Myocyte (in vitro differentiated cells): ENCODE results near the gene CCDC102A. TPM values are rescaled to one million over a fixed set of nuclear protein-coding genes. Genes with fewer than 3 reads are reported as not detected.

Source experiments
- DNase-seq: peaks from one replicate; pipeline ENCODE4 v3.0.0-alpha.2; 2012; ENCODE audit warnings: low read depth
- total RNA-seq: library from RNA; depleted of rRNA; stranded (reverse); fragments of >200 nt; gene quantifications from 2 replicates; pipeline ENCODE4 v1.2.3, GENCODE V29; 2014

CCDC102A gene
- total RNA-seq, 1 donor from 2014 or later: 12.1 TPM

DNA sequence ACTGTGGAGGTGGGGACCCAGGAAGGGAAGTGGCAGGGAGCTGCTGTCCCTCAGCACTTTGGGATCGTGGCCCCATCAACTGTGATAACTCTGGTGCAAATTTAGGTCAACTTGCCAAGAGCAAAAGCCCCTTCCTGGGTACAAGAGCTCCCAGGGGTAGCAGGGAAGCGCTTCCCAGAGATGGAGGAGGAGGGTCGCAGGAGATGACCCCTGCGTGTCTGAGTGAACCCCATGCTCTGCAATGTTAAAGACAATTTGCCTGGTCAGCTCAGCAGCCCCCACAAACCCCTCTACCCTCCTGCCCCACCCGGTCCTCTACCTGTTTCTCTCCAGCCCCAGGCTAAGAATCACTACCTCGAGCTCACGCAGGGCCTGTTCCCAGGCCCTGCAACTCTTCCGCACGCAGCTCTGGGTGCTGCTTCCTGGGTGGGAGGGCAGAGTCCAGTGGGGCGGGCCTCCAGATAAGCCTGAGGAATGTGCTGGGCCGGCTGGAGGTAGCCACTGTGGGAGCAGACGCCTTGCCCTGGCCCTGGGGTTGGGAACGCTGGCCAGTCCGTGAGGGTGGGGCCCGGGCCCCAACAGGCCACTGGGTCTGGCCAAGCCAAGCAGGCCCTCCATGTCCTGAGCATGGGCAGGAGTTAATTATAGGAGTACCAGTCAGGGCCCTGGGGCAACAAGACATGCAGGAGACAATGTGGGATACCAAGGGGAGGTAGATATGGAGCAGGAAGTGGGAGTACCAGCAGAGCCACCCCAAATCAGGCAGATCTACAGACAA lies 56.2 kb downstream of the CCDC102A start:
- DNase-seq: peak; percentile 53

DNA sequence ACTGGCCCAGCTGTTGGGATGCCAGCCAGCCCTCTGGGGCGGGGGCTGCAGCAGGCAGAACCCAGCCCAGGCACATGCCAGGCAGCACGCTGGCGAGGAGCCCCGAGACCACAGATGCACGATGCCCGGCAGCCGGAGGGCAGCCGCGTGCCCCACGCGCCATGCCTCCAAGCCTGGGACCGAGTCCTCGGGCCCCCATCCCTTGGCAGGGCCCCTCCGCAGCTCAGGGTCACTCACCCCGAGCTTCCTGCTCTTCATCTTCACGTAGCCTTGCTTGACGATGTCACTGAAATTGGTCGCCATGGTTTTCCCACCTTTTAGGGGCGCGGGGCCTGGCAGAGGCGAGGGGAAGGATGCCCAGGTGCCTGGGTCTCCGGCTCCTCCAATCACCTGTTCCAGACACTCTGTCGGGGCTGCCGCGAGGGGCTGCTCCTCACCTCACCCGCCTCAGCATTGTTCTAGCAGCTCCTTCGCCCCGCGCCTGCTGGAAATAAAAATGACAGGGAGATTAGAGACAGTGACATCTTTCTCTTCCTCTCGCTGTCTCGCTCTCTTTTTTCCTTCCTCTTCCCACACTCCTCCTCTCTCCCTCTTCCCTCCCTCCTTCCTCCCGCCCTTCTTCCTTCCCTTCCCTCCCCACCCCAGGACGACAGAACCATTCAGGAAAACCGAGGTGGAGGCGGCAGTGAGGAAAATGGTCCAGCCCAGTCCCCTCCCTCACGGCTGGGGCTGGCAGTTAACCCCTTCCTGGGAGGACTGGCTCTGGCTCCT lies 57.0 kb downstream of the CCDC102A start:
- DNase-seq: peak; percentile 54

GRCh38 chr16:57478396-57479204 lies 57.8 kb downstream of the CCDC102A start:
- no peak for DNase-seq

DNA sequence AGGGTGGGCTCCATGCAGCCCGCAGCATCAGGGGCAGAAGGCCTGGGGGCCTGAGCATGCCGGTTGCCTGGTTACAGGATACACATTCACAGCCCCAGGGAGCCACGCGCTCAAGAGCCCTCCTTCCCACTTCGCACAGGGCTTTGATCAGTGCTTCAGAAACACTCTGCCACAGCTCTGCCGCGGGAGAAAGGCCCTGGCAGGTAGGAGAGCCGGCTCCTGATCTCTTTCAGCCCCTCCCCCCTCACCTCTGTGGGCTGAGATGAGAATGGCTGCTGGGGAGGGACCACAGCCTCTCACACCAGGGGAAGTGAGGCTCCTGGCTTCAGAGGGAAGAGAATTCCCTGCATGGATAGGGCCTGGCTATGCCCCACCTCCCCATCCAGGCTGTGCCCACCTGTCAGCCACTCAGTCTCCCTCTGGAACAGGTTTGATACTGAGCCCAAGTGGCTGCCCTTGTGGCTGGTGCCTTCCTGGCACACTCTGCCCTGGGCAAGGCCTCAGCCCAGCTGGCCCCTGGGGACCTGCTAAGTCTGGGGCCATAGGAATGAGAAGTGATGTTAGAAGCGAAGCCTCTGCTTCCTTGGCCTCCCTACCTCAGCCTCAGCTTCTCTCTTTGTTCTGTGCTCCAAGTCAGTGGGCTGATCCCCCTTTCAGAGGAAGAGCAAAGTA lies 58.7 kb downstream of the CCDC102A start:
- no peak for DNase-seq

- DNase-seq: no peak
These were observed 59.6 kb downstream of the CCDC102A start for GRCh38 chr16:57476546-57477410.

- DNase-seq: no peak
These were observed 60.5 kb downstream of the CCDC102A start for GRCh38 chr16:57475711-57476339.

- no peak for DNase-seq
These were observed 61.4 kb downstream of the CCDC102A start for GRCh38 chr16:57474671-57475661.

- no peak for DNase-seq
These were observed 62.5 kb downstream of the CCDC102A start for GRCh38 chr16:57473906-57474305.

DNA sequence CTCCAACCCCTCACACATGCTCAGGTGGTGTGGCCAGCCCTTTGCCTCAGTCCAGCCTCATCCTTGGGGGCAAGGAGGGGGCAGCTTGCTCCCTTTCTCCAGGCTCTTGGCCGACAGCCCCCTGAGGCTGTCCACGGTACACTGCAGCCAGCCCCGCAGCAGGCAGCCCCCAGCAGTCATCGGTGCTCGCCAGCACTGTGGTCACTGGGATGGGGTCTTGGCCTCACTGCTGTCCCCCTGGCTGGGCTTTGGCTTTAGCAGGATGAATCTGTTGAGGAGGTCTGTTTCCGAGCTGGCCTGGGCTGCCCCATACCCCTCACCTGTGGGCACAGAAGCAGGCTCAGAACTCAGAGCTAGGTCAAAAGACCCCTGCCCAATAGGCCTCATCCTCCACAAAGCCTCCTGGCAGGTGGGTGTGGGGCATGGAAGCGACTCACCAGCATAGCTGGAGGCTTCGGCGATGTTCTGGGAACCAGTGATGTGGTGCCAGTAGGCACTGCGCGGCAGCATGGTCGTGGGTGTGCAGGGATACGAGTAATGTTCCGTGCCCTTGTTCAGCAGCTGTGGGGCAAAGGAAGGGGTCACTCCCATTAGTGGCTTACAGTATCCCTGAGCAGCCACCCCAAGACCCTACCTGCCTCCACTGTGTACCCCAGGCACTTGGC lies 63.1 kb downstream of the CCDC102A start:
- no peak for DNase-seq

DNA sequence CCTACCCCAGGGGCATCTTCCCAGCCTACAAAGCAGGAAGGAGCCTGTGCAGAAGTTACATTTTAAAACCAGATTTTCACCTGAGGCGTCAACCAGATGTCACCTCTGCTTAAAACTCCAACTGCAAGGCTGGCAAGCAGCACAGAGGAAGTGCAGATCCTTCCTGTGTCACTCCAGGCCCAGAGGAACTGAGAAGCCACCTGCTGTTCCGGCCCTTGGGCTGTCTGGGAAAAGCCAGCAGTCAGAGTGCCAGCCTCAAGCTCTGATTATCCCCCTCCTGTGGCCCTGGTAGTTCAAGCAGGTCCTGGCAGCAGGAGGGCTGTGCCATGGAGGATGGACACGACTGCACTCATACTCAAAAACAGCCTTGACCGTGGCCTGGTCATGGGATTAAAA lies 63.7 kb downstream of the CCDC102A start:
- DNase-seq: no peak

GRCh38 chr16:57471852-57472664 lies 64.3 kb downstream of the CCDC102A start:
- no peak for DNase-seq

DNA sequence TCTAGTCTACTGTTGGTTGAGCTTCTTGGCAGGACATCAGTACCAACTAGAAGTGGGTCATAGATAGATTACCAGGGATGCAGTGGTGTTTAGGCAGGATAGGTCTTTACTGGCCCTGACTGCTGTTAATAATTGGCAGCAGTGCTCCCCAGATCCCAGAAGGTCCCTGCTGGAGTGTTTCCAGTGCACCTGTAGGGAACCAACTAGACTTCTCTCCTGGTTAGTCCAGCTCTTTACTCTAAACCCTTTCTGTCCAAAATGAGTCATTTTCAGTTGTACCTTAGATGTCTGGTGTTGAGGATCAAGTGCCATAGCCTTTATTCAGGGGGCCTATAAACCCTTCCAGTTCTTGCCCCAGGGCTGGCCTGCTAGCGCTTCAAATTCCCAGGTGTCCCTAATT lies 65.2 kb downstream of the CCDC102A start:
- no peak for DNase-seq

- DNase-seq: no peak
These were observed 65.7 kb downstream of the CCDC102A start for GRCh38 chr16:57470711-57471110.

GRCh38 chr16:57469917-57470470 lies 66.4 kb downstream of the CCDC102A start:
- DNase-seq: no peak

DNA sequence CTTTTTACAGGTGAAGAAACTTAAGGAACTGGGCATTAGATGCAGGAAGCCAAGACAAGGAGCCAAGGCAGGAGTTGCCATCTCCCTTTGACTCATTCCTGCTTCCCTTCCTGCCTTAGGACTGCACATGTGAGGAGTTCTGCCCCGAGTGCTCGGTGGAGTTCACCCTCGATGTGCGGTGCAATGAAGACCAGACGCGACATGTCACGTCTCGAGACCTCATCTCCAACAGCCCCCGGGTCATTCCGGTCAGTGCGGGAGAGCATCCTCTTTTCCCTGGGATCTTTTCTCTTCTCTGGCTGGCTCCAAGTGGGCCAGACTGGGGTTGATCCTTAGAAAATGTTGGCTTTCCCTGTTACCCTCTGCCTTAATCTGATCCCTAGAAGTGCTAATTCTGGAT lies 67.3 kb downstream of the CCDC102A start:
- no peak for DNase-seq

DNA sequence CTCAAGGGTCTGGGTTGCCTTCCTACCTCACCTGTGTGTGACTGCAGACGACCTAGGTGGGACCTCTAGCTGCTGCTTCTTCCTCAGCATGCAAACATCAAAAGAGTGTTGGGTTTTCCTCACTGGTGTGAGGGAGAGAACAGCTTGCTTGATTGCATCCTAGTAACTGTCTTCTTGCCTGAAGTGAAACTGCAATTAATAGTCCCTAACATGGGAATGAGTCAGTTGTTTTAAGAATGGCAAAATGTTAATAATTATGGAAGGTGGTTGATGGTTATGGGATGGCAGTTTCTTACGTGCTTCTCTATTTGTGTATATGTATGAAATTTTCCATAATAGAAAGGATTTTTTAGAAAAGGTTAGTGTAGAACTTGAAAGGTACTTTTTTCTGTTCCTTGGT lies 68.0 kb downstream of the CCDC102A start:
- no peak for DNase-seq

- DNase-seq: no peak
These were observed 71.8 kb downstream of the CCDC102A start for GRCh38 chr16:57464523-57464922.
